GM12878 (cell line): ENCODE results near the gene CCR5. TPM values are rescaled to one million over a fixed set of nuclear protein-coding genes. Genes with fewer than 3 reads are reported as not detected.

Source experiments
- ATF2 ChIP-seq: IDR thresholded peaks from 2 replicates; pipeline ENCODE4 v1.6.1; 2012; ENCODE audit warnings: low read length, inconsistent platforms
- BCL3 ChIP-seq: IDR thresholded peaks from 2 replicates; pipeline ENCODE4 v1.6.1; 2011; ENCODE audit warnings: borderline replicate concordance, low read depth, mild to moderate bottlenecking, moderate library complexity, low read length; ENCODE audit not compliant: insufficient read depth, poor library complexity, severe bottlenecking
- BCLAF1 ChIP-seq: fragments of 450-650 bp; IDR thresholded peaks from 2 replicates; pipeline ENCODE4 v1.6.1; 2017; ENCODE audit warnings: antibody characterized with exemption, mild to moderate bottlenecking, moderate library complexity
- DPF2 ChIP-seq: fragments of 450-650 bp; IDR thresholded peaks from 2 replicates; pipeline ENCODE4 v1.6.1; 2017; ENCODE audit warnings: mild to moderate bottlenecking
- ETV6 ChIP-seq, 2 experiments: fragments of 450-650 bp in 1 of 2; IDR thresholded peaks in 1 of 2; conservative IDR thresholded peaks in 1 of 2; 2 replicates each; pipeline ENCODE4 v1.6.1; 2014; ENCODE audit warnings: antibody characterized with exemption in 1 of 2, borderline replicate concordance in 1 of 2, low read depth in 1 of 2, mild to moderate bottlenecking in 1 of 2, moderate library complexity in 1 of 2
- PKNOX1 ChIP-seq: fragments of 450-650 bp; IDR thresholded peaks from 2 replicates; pipeline ENCODE4 v1.6.1; 2016; ENCODE audit warnings: mild to moderate bottlenecking
- RB1 ChIP-seq: fragments of 450-650 bp; formaldehyde crosslinking; IDR thresholded peaks from 2 replicates; pipeline ENCODE4 v1.6.1; 2017; ENCODE audit warnings: mild to moderate bottlenecking, borderline replicate concordance
- SIN3A ChIP-seq: IDR thresholded peaks from 2 replicates; pipeline ENCODE4 v1.6.1; 2012; ENCODE audit warnings: low read depth, low read length, improper control_type of control experiment
- SPI1 ChIP-seq: IDR thresholded peaks from 2 replicates; pipeline ENCODE4 v1.6.1; 2011; ENCODE audit warnings: low read depth, mild to moderate bottlenecking, low read length, moderate library complexity, borderline replicate concordance; ENCODE audit not compliant: insufficient read depth
- SUPT20H ChIP-seq: IDR thresholded peaks from 2 replicates; pipeline ENCODE4 v1.6.1; 2011; ENCODE audit warnings: low read depth, mild to moderate bottlenecking, low read length, moderate library complexity, borderline replicate concordance; ENCODE audit not compliant: control insufficient read depth
- SUZ12 ChIP-seq: fragments of 200-600 bp; sonication (generic); IDR thresholded peaks from one replicate; pipeline ENCODE4 v1.6.1; 2018; ENCODE audit warnings: antibody characterized with exemption, mild to moderate bottlenecking; ENCODE audit not compliant: unreplicated experiment
- ZBED1 ChIP-seq: IDR thresholded peaks from 2 replicates; pipeline ENCODE4 v1.6.1; 2016; ENCODE audit warnings: borderline replicate concordance
- ZNF207 ChIP-seq: fragments of 450-650 bp; IDR thresholded peaks from 2 replicates; pipeline ENCODE4 v1.6.1; 2014; ENCODE audit warnings: antibody characterized with exemption, mild to moderate bottlenecking, borderline replicate concordance
- polyA plus RNA-seq, 11 experiments: library from polyadenylated mRNA; depleted of rRNA in 4 of 11; unstranded in 6 of 11; stranded (reverse) in 5 of 11; fragments of >200 nt; fragmentation: Nextera tagmentation in 4 of 11; fragmentation: Illumina TruSeq in 1 of 11; extraction: Ambion mirVana in 4 of 11; extraction: Trizol in 1 of 11; gene quantifications; 1 replicate in 1 of 11; 2 replicates in 10 of 11; pipeline versions ENCODE4 v1.2.1 to v1.2.3, GENCODE V29; 2011 to 2016; ENCODE audit warnings: inconsistent platforms in 2 of 11, missing spikeins in 2 of 11, low read depth in 1 of 11
- total RNA-seq, 4 experiments: library from RNA; depleted of rRNA in 3 of 4; stranded (reverse); fragments of >200 nt in 3 of 4; fragmentation: Illumina TruSeq in 1 of 4; extraction: Trizol in 1 of 4; gene quantifications; 2 replicates each; pipeline versions ENCODE4 v1.2.1 to v1.2.3, GENCODE V29; 2013 to 2021
- TF ChIP-seq, protein P1 (sequence below): IDR thresholded peaks from 2 replicates; pipeline ENCODE4 v1.6.1; 2012; ENCODE audit warnings: low read depth, low read length, improper control_type of control experiment
- TF ChIP-seq, protein P2 (sequence below): fragments of 450-650 bp; IDR thresholded peaks from 2 replicates; pipeline ENCODE4 v1.6.1; 2017; ENCODE audit warnings: low read depth, mild to moderate bottlenecking, moderate library complexity

Gene CCR5
- total and polyA plus RNA-seq, 10 of the 15 experiments (the other 5 are each of a cell fraction or from before 2014, with no cell fraction given) = 0.17 to 1.6 (median 0.82) TPM; not detected in 1

GRCh38 chr3:46359733-46360493 lies 10.8 kb upstream of the CCR5 start (continued):
- TF ChIP-seq SIN3A (no peak), BCL3 (no peak), ETV6 (conservative IDR thresholded peaks at IDR 0.05 in 1 of 2, IDR thresholded peaks at IDR 0.05 in 1 of 2; ENCODE audit: borderline replicate concordance in 1 of 2, low read depth in 1 of 2) (peak in 1 of 2 experiments; percentile 73; a peak in 1 of 4 replicates), ZBED1 (no peak), ATF2 (peak; percentile 85), ZNF207 (no peak), SUPT20H (no peak), SPI1 (peak; percentile 76), PKNOX1 (peak; percentile 90), RB1 (no peak), DPF2 (0 out of 2 replicates have a peak, but pooled peaks have one; percentile 23), SUZ12 (no peak), BCLAF1 (no peak)
- TF ChIP-seq, protein P1, sequence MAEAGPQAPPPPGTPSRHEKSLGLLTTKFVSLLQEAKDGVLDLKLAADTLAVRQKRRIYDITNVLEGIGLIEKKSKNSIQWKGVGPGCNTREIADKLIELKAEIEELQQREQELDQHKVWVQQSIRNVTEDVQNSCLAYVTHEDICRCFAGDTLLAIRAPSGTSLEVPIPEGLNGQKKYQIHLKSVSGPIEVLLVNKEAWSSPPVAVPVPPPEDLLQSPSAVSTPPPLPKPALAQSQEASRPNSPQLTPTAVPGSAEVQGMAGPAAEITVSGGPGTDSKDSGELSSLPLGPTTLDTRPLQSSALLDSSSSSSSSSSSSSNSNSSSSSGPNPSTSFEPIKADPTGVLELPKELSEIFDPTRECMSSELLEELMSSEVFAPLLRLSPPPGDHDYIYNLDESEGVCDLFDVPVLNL = no peak
- TF ChIP-seq, protein P2, sequence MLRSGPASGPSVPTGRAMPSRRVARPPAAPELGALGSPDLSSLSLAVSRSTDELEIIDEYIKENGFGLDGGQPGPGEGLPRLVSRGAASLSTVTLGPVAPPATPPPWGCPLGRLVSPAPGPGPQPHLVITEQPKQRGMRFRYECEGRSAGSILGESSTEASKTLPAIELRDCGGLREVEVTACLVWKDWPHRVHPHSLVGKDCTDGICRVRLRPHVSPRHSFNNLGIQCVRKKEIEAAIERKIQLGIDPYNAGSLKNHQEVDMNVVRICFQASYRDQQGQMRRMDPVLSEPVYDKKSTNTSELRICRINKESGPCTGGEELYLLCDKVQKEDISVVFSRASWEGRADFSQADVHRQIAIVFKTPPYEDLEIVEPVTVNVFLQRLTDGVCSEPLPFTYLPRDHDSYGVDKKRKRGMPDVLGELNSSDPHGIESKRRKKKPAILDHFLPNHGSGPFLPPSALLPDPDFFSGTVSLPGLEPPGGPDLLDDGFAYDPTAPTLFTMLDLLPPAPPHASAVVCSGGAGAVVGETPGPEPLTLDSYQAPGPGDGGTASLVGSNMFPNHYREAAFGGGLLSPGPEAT = no peak
